PC-9 (cell line): ENCODE data around the gene NEUROD2.

Source experiments
- CTCF ChIP-seq: fragments of 200-600 bp; sonication (generic); conservative IDR thresholded peaks from 2 replicates; pipeline ENCODE4 v1.6.1; 2017; ENCODE audit warnings: mixed run types, antibody characterized with exemption, mild to moderate bottlenecking, moderate library complexity
- EZH2 ChIP-seq: fragments of 200-600 bp; sonication (generic); IDR thresholded peaks from 2 replicates; pipeline ENCODE4 v1.8.0; 2017; ENCODE audit warnings: antibody characterized with exemption, low read depth

DNA sequence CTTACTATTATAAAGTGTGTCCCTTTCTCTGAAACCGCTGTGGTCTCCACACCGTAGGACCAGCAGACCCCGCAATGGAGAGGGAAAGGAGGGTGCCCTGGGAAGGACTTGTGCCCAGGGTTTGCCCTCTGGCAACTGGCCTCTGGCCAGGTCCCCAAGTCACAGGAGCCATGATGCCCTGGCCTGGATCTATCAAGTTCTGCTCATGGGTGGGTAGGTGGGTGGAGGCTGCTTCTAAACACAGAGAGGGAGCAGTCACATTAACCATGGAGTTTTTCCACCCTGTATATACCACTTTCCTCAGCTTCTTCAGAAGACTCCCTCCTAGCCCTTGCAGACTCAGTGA is 9.4 kb upstream of the NEUROD2 start:
- TF ChIP-seq CTCF (no peak), EZH2 (no peak)
